Limb (tissue), 2 donors: Measurements from ENCODE around the gene ACSM4.
"Not testable (repeated sequence)": the region's sequence is repeated elsewhere in the genome, so short reads cannot be mapped to it uniquely, and the experiment has no call there.

ENCODE experiments used
- DNase-seq, 2 donors: peaks; one replicate each; pipeline ENCODE4 v3.0.0-alpha.2; 2016; ENCODE audit errors: extremely low spot score in 2 of 2

Gene ACSM4

GRCh38 chr12:7327918-7328317 is 24.0 kb downstream of the ACSM4 start:
- no peak for DNase-seq

- DNase-seq = not testable (repeated sequence)
Measured at GRCh38 chr12:7337790-7338189, 33.9 kb downstream of the ACSM4 start.

- DNase-seq = no peak
Measured at GRCh38 chr12:7339675-7340074, 35.8 kb downstream of the ACSM4 start.

GRCh38 chr12:7344833-7345606 is 41.1 kb downstream of the ACSM4 start:
- no peak for DNase-seq

- no peak for DNase-seq
Measured at GRCh38 chr12:7346551-7347225, 42.8 kb downstream of the ACSM4 start.

- DNase-seq = no peak
Measured at GRCh38 chr12:7349418-7349817, 45.5 kb downstream of the ACSM4 start.

GRCh38 chr12:7351177-7351576 is 47.3 kb downstream of the ACSM4 start:
- no peak for DNase-seq

GRCh38 chr12:7352661-7353060 is 48.8 kb downstream of the ACSM4 start:
- no peak for DNase-seq

GRCh38 chr12:7354529-7354928 is 50.7 kb downstream of the ACSM4 start:
- no peak for DNase-seq

GRCh38 chr12:7361265-7361664 is 57.4 kb downstream of the ACSM4 start:
- no peak for DNase-seq

- DNase-seq = no peak
Measured at GRCh38 chr12:7362734-7363133, 58.9 kb downstream of the ACSM4 start.

GRCh38 chr12:7369274-7369729 is 65.4 kb downstream of the ACSM4 start:
- DNase-seq = no peak

- peak; percentile 12 to 33 for DNase-seq
Measured at GRCh38 chr12:7373226-7373625, 69.4 kb downstream of the ACSM4 start.

GRCh38 chr12:7374423-7375144 is 70.7 kb downstream of the ACSM4 start:
- DNase-seq = no peak

GRCh38 chr12:7375145-7375543 is 71.3 kb downstream of the ACSM4 start:
- no peak for DNase-seq

GRCh38 chr12:7376196-7376595 is 72.3 kb downstream of the ACSM4 start:
- no peak for DNase-seq
